GM21825 (cell line): ENCODE data around the gene ANO4.
"Not testable (repeated sequence)": the region's sequence is repeated elsewhere in the genome, so short reads cannot be mapped to it uniquely, and the experiment has no call there.

ENCODE experiments used
- ATAC-seq: cut with Tn5 transposase; IDR thresholded peaks from one replicate; pipeline ENCODE4 v1.9.1; 2021; ENCODE audit warnings: mild to moderate bottlenecking, moderate library complexity; ENCODE audit not compliant: unreplicated experiment

The ANO4 gene

GRCh38 chr12:101078536-101079285, 284.1 kb downstream of the ANO4 start:
- ATAC-seq = no peak

GRCh38 chr12:101082706-101083105, 288.1 kb downstream of the ANO4 start:
- no peak for ATAC-seq

- ATAC-seq = no peak
Observed at GRCh38 chr12:101086490-101087135, 292.0 kb downstream of the ANO4 start.

GRCh38 chr12:101087920-101088319, 293.3 kb downstream of the ANO4 start:
- no peak for ATAC-seq

GRCh38 chr12:101089271-101089670, 294.7 kb downstream of the ANO4 start:
- no peak for ATAC-seq

- not testable (repeated sequence) for ATAC-seq
Observed at GRCh38 chr12:101090222-101090621, 295.6 kb downstream of the ANO4 start.

GRCh38 chr12:101097829-101098580, 303.4 kb downstream of the ANO4 start:
- no peak for ATAC-seq

GRCh38 chr12:101107032-101107763, 312.6 kb downstream of the ANO4 start:
- no peak for ATAC-seq

- ATAC-seq = no peak
Observed at GRCh38 chr12:101108130-101108529, 313.6 kb downstream of the ANO4 start.

GRCh38 chr12:101110866-101111265, 316.3 kb downstream of the ANO4 start:
- ATAC-seq = no peak

GRCh38 chr12:101111441-101111840, 316.9 kb downstream of the ANO4 start:
- no peak for ATAC-seq

- no peak for ATAC-seq
Observed at GRCh38 chr12:101115326-101115725, 320.8 kb downstream of the ANO4 start.

GRCh38 chr12:101116911-101117310, 322.3 kb downstream of the ANO4 start:
- no peak for ATAC-seq

- ATAC-seq = no peak
Observed at GRCh38 chr12:101117842-101118241, 323.3 kb downstream of the ANO4 start.

GRCh38 chr12:101127521-101128219, 333.1 kb downstream of the ANO4 start:
- no peak for ATAC-seq

- not testable (repeated sequence) for ATAC-seq
Observed at GRCh38 chr12:101145777-101146431, 351.3 kb downstream of the ANO4 start.

- no peak for ATAC-seq
Observed at GRCh38 chr12:101165319-101165718, 370.7 kb downstream of the ANO4 start.

GRCh38 chr12:101166866-101167265, 372.3 kb downstream of the ANO4 start:
- no peak for ATAC-seq

- no peak for ATAC-seq
Observed at GRCh38 chr12:101168001-101168400, 373.4 kb downstream of the ANO4 start.

- no peak for ATAC-seq
Observed at GRCh38 chr12:101172316-101172715, 377.7 kb downstream of the ANO4 start.
